Activated naive CD4-positive, alpha-beta T cell (primary cell): ENCODE results near the gene MYO15A.
A peak's percentile ranks its signal among the peaks of the same experiment; 100 is the strongest.

Experiments used
- DNase-seq, 4 experiments: peaks; one replicate each; lab custom pipeline; 2025; lab: John Stamatoyannopoulos, UW

MYO15A gene

GRCh38 chr17:18224053-18224386, 115.5 kb downstream of the MYO15A start:
- DNase-seq: no peak

GRCh38 chr17:18224387-18225120, 116.0 kb downstream of the MYO15A start:
- no peak for DNase-seq

GRCh38 chr17:18225121-18225641, 116.6 kb downstream of the MYO15A start, which contains the start of gene LLGL1:
LLGL1 (plus strand) TSS chr17:18225635; CDS start chr17:18225683, 48 bp downstream.
- peak; percentile 78 to 97 (median 90) for DNase-seq

- DNase-seq: no peak
Observed at GRCh38 chr17:18225642-18226283, 117.2 kb downstream of the MYO15A start.

GRCh38 chr17:18226284-18226945, 117.9 kb downstream of the MYO15A start:
- DNase-seq: no peak

GRCh38 chr17:18227635-18228034, 119.1 kb downstream of the MYO15A start:
- no peak for DNase-seq

GRCh38 chr17:18228176-18228682, 119.7 kb downstream of the MYO15A start:
- no peak for DNase-seq

- DNase-seq: no peak
Observed at GRCh38 chr17:18229254-18229653, 120.7 kb downstream of the MYO15A start.
